Chondrocyte (in vitro differentiated cells): ENCODE results near the gene ATG7. TPM values are rescaled to one million over a fixed set of nuclear protein-coding genes. Genes with fewer than 3 reads are reported as not detected.

Experiments
- DNase-seq: peaks from one replicate; pipeline ENCODE4 v3.0.0; 2021; ENCODE audit warnings: mixed read lengths, low spot score
- H3K27ac Mint-ChIP-seq: one replicate; pipeline ENCODE4 v1.8.0; 2021; ENCODE audit warnings: mild to moderate bottlenecking, moderate library complexity, mixed read lengths; ENCODE audit not compliant: unreplicated experiment
- H3K27me3 Mint-ChIP-seq: 2 replicates; pipeline ENCODE4 v1.8.0; 2021; ENCODE audit warnings: low read depth, mixed read lengths
- H3K36me3 Mint-ChIP-seq: 2 replicates; pipeline ENCODE4 v1.8.0; 2021; ENCODE audit warnings: low read depth, mixed read lengths
- H3K4me1 Mint-ChIP-seq: 2 replicates; pipeline ENCODE4 v1.8.0; 2021; ENCODE audit warnings: low read depth, mild to moderate bottlenecking, mixed read lengths
- H3K4me3 Mint-ChIP-seq: one replicate; pipeline ENCODE4 v1.8.0; 2021; ENCODE audit warnings: mild to moderate bottlenecking, moderate library complexity, mixed read lengths; ENCODE audit not compliant: unreplicated experiment
- H3K9me3 Mint-ChIP-seq: 2 replicates; pipeline ENCODE4 v1.8.0; 2021; ENCODE audit warnings: low read depth, mixed read lengths
- CTCF ChIP-seq: fragments of 200-600 bp; sonication (generic); IDR thresholded peaks from 2 replicates; pipeline ENCODE4 v1.5.0; 2021; ENCODE audit warnings: antibody characterized with exemption, mild to moderate bottlenecking, moderate library complexity
- total RNA-seq: library from RNA; stranded (reverse); gene quantifications from 3 replicates; pipeline ENCODE4 v1.2.1, GENCODE V29; 2021

ATG7 gene
- total RNA-seq, 1 donor from 2014 or later = 27.4 TPM

GRCh38 chr3:11447584-11448200 lies 175.5 kb downstream of the ATG7 start:
- H3K36me3 Mint-ChIP-seq = peaks cover 3% of the 10 kb centered on the region
- DNase-seq = no peak
- no peak for TF ChIP-seq CTCF
- no peaks in the 10 kb centered on the region for H3K27me3 Mint-ChIP-seq
- peaks cover 7% of the 10 kb centered on the region for H3K9me3 Mint-ChIP-seq
- no peak overlapping the region for H3K27ac Mint-ChIP-seq
- H3K4me1 Mint-ChIP-seq = peaks cover 45% of the 10 kb centered on the region
- no peak overlapping the region for H3K4me3 Mint-ChIP-seq

DNA sequence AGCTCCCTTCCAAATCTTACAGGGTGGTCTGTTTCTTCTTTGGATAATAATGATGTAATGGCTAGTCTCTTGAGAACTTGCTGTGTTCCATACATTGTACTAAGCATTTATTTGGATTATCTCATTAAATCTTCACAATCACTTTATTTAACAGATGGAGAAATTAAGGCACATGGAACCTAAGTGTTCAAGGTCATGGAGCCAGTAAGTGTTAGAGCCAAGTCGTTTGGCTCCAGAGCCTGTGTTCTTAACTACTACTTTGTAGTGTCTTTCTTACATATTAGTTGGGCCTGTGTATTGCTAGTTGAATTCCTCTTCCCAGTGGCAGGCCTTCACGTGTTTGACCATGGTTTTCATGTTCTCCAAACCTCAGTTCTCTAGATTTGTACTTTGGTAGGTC lies 177.8 kb downstream of the ATG7 start:
- Mint-ChIP-seq H3K9me3 (peaks cover 7% of the 10 kb centered on the region), H3K27ac (no peak overlapping the region), H3K4me1 (peaks cover 51% of the 10 kb centered on the region), H3K27me3 (no peaks in the 10 kb centered on the region), H3K4me3 (no peak overlapping the region), H3K36me3 (no peaks in the 10 kb centered on the region)
- DNase-seq = no peak
- no peak for TF ChIP-seq CTCF

GRCh38 chr3:11452312-11452711 lies 180.1 kb downstream of the ATG7 start:
- H3K36me3 Mint-ChIP-seq = no peaks in the 10 kb centered on the region
- no peaks in the 10 kb centered on the region for H3K27me3 Mint-ChIP-seq
- peaks cover 54% of the 10 kb centered on the region for H3K4me1 Mint-ChIP-seq
- H3K4me3 Mint-ChIP-seq = no peak overlapping the region
- DNase-seq = no peak
- no peak for TF ChIP-seq CTCF
- peaks cover 4% of the 10 kb centered on the region for H3K9me3 Mint-ChIP-seq
- peak overlapping the region; percentile 86 for H3K27ac Mint-ChIP-seq

DNA sequence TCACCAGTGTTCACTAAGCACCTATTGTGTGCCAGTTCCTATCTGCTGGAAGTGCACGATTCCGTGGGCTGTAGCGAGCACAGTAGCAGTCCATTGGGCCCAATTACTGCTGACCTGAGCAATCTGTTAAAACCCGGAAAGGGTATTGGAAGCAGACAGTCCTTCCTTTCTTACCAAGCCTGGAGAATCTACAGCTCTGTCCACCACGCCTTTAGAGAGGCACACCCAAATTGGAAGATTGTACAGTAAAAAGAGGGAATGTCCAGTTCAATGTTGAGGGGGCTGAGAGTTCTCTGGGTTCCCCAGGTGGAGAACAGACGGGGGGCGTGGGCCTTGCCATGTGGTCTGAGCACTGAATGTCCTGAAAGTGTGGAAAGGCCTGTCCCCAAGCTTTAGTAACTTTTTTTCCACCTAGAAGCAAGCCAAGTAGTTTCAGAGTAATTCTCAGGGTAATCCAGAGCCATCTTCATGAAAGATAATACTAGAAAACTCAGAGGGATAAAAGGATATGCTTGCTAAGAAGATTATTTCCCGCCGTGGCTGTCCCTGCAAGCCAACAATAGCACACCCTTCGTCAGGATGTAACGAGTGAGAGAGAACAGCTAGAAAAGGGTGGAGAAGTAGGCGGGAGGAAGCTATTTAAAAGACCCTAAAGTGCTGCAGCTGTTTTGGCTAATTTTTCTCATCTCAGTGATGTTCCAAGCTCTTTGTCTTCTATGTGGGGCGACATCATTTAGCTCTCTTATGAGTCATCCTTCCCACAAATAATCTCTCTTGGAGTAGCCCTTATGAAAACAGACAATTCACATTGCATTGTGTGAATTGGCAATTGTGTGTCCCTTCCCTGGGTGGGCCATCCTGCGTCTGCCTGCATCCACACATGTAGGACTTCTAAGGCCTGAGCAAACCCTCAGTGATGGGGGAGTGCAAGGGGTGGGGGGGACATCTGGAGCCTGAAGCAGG lies 181.0 kb downstream of the ATG7 start:
- Mint-ChIP-seq H3K4me1 (peaks cover 55% of the 10 kb centered on the region), H3K4me3 (no peak overlapping the region), H3K27me3 (no peaks in the 10 kb centered on the region), H3K36me3 (no peaks in the 10 kb centered on the region), H3K27ac (peak overlapping the region; percentile 86), H3K9me3 (peaks cover 4% of the 10 kb centered on the region)
- TF ChIP-seq CTCF = no peak
- DNase-seq = no peak

DNA sequence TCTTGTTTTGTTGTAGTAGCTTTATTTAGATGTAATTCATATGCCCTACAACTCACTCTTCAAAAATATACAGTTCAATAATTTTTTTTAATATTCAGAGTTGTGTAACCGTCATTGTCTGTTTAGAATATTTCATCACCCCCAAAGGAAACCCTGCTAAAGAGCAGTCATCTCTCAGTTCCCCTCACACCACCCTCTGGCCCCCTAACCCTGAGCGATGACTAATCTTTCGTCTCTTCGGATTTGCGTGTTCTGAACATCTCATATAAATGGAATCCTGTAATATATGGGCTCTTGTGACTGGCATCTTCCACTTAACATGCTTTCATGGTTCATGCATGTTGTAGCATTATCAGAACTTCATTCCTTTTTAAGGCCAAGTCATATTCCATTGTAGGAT lies 183.8 kb downstream of the ATG7 start:
- H3K36me3 Mint-ChIP-seq = peaks cover 1% of the 10 kb centered on the region
- H3K9me3 Mint-ChIP-seq = peaks cover 4% of the 10 kb centered on the region
- H3K4me1 Mint-ChIP-seq = peaks cover 79% of the 10 kb centered on the region
- H3K4me3 Mint-ChIP-seq = no peak overlapping the region
- H3K27ac Mint-ChIP-seq = peak overlapping the region; percentile 87
- no peak for TF ChIP-seq CTCF
- DNase-seq = no peak
- no peaks in the 10 kb centered on the region for H3K27me3 Mint-ChIP-seq
